K562 (cell line): ENCODE measurements around the gene USP49. TPM values are rescaled to one million over a fixed set of nuclear protein-coding genes. Genes with fewer than 3 reads are reported as not detected.

Source experiments
- ARID2 ChIP-seq: fragments of 450-650 bp; IDR thresholded peaks from 2 replicates; pipeline ENCODE4 v1.6.1; 2017; ENCODE audit warnings: antibody characterized with exemption, mild to moderate bottlenecking
- CBX2 ChIP-seq: fragments of 200-600 bp; sonication (generic); IDR thresholded peaks from one replicate; pipeline ENCODE4 v1.6.1; 2012; ENCODE audit warnings: mild to moderate bottlenecking, low read length, inconsistent platforms; ENCODE audit not compliant: insufficient read depth, poor library complexity, severe bottlenecking
- CCAR2 ChIP-seq: fragments of 200-400 bp; formaldehyde crosslinking; IDR thresholded peaks from 2 replicates; pipeline ENCODE4 v1.6.1; 2017; ENCODE audit warnings: mild to moderate bottlenecking, low read depth, low read length
- IFI16 ChIP-seq: fragments of 250-450 bp; sonication (Bioruptor Pico); IDR thresholded peaks from 2 replicates; pipeline ENCODE4 v2.1.2; 2022; ENCODE audit warnings: mild to moderate bottlenecking, inconsistent platforms
- JUND ChIP-seq, 2 experiments: IDR thresholded peaks; 2 replicates in 1 of 2; 3 replicates in 1 of 2; pipeline ENCODE4 v1.6.1; 2011; ENCODE audit warnings: borderline replicate concordance in 2 of 2, low read depth in 2 of 2, low read length in 2 of 2, improper control_type of control experiment in 1 of 2, missing biosample characterization in 1 of 2, missing genetic modification characterization in 1 of 2, missing genetic modification reagents in 1 of 2
- NCOA6 ChIP-seq: fragments of 450-650 bp; IDR thresholded peaks from 2 replicates; pipeline ENCODE4 v1.6.1; 2017; ENCODE audit warnings: mild to moderate bottlenecking
- NFIX ChIP-seq: fragments of 250-450 bp; sonication (Bioruptor Pico); IDR thresholded peaks from 2 replicates; pipeline ENCODE4 v1.4.0; 2020; ENCODE audit warnings: low read depth, mild to moderate bottlenecking, moderate library complexity
- SAFB2 ChIP-seq: fragments of 200-400 bp; formaldehyde crosslinking; IDR thresholded peaks from 2 replicates; pipeline ENCODE4 v1.6.1; 2018; ENCODE audit warnings: borderline replicate concordance, low read length, low read depth, moderate library complexity; ENCODE audit not compliant: severe bottlenecking
- ZNF134 ChIP-seq: fragments of 250-450 bp; sonication (Bioruptor Pico); conservative IDR thresholded peaks from 2 replicates; pipeline ENCODE4 v1.4.0; 2020
- polyA plus RNA-seq, 8 experiments: library from polyadenylated mRNA; depleted of rRNA in 4 of 8; stranded (reverse) in 5 of 8; unstranded in 3 of 8; fragments of >200 nt; fragmentation: Nextera tagmentation in 2 of 8; fragmentation: Illumina TruSeq in 1 of 8; extraction: Ambion mirVana in 2 of 8; extraction: Trizol in 1 of 8; gene quantifications; 2 replicates each; pipeline versions ENCODE4 v1.2.1 to v1.2.3, GENCODE V29; 2011 to 2014; ENCODE audit warnings: inconsistent platforms in 1 of 8, missing spikeins in 1 of 8
- total RNA-seq, 7 experiments: library from RNA; depleted of rRNA in 6 of 7; stranded (reverse); fragments of >200 nt in 6 of 7; fragmentation: Illumina TruSeq in 2 of 7; extraction: Trizol in 2 of 7; gene quantifications; 2 replicates each; pipeline versions ENCODE4 v1.2.1 to v1.2.3, GENCODE V29; 2011 to 2021; ENCODE audit warnings: low replicate concordance in 1 of 7
- TF ChIP-seq, protein P1 (sequence below): fragments of 250-450 bp; sonication (Bioruptor Pico); IDR thresholded peaks from 2 replicates; pipeline ENCODE4 v1.4.0; 2020; ENCODE audit warnings: mild to moderate bottlenecking, moderate library complexity
- TF ChIP-seq, protein P2 (sequence below): fragments of 250-450 bp; sonication (Bioruptor Pico); IDR thresholded peaks from 2 replicates; pipeline ENCODE4 v1.5.0; 2021
- TF ChIP-seq, protein P3 (sequence below): fragments of 450-650 bp; formaldehyde crosslinking; IDR thresholded peaks from 2 replicates; pipeline ENCODE4 v1.4.0; 2020; ENCODE audit warnings: mild to moderate bottlenecking, mixed read lengths
- TF ChIP-seq, protein P4 (sequence below): sonication (generic); formaldehyde crosslinking; IDR thresholded peaks from 2 replicates; pipeline ENCODE4 v1.8.1; 2023; ENCODE audit warnings: missing genetic modification reagents, mild to moderate bottlenecking, borderline replicate concordance

The USP49 gene
- total and polyA plus RNA-seq, 9 of the 15 experiments (the other 6 are each of a cell fraction or from before 2014, with no cell fraction given): 1.0 to 9.9 (median 6.5) TPM

DNA sequence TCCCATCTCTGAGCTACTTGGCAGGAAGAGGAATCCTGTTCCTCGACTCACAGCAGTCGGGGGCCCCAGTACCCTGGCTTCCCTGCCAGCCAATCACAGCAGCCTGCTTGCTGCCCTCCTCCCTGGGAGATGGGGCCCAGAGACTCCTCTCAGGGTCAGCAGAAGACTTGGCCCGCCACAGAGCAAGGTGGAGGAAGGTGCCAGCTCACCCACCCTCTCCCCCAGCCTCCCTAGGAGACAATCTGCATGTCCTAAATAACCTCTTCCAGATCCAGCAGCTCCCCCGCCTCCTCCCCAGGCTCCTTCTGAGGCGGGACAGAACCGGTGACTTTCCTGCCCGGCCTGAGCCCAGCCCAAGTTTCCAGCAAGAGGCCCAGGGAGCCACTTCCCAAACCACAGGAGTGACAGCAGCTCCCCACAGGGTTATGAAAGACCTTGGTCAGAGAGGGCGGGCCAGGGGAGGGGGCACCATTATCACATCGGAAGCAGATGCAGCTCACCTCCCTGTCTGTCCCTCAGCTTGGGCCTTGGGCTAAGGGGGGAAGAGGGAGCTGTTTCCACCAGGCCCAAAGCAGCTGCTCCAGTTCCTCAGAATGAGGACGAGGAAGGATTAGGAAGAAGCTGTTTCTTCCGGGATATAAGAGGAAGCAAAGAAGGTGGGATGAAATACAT, 44.1 kb upstream of the USP49 start (continued):
- TF ChIP-seq, protein P1, sequence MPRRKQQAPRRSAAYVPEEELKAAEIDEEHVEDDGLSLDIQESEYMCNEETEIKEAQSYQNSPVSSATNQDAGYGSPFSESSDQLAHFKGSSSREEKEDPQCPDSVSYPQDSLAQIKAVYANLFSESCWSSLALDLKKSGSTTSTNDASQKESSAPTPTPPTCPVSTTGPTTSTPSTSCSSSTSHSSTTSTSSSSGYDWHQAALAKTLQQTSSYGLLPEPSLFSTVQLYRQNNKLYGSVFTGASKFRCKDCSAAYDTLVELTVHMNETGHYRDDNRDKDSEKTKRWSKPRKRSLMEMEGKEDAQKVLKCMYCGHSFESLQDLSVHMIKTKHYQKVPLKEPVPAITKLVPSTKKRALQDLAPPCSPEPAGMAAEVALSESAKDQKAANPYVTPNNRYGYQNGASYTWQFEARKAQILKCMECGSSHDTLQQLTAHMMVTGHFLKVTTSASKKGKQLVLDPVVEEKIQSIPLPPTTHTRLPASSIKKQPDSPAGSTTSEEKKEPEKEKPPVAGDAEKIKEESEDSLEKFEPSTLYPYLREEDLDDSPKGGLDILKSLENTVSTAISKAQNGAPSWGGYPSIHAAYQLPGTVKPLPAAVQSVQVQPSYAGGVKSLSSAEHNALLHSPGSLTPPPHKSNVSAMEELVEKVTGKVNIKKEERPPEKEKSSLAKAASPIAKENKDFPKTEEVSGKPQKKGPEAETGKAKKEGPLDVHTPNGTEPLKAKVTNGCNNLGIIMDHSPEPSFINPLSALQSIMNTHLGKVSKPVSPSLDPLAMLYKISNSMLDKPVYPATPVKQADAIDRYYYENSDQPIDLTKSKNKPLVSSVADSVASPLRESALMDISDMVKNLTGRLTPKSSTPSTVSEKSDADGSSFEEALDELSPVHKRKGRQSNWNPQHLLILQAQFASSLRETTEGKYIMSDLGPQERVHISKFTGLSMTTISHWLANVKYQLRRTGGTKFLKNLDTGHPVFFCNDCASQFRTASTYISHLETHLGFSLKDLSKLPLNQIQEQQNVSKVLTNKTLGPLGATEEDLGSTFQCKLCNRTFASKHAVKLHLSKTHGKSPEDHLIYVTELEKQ (CRISPR knock-in tag): no peak
- TF ChIP-seq NFIX: no peak
- TF ChIP-seq ZNF134 (CRISPR knock-in tag): 0 out of 2 replicates have a peak, but pooled peaks have one; percentile 35
- no peak for TF ChIP-seq NCOA6
- TF ChIP-seq, protein P2, sequence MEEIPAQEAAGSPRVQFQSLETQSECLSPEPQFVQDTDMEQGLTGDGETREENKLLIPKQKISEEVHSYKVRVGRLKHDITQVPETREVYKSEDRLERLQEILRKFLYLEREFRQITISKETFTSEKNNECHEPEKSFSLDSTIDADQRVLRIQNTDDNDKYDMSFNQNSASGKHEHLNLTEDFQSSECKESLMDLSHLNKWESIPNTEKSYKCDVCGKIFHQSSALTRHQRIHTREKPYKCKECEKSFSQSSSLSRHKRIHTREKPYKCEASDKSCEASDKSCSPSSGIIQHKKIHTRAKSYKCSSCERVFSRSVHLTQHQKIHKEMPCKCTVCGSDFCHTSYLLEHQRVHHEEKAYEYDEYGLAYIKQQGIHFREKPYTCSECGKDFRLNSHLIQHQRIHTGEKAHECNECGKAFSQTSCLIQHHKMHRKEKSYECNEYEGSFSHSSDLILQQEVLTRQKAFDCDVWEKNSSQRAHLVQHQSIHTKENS (CRISPR knock-in tag): no peak
- no peak for TF ChIP-seq CBX2
- TF ChIP-seq ARID2: no peak
- TF ChIP-seq IFI16 (CRISPR knock-in tag): no peak
- TF ChIP-seq, protein P3, sequence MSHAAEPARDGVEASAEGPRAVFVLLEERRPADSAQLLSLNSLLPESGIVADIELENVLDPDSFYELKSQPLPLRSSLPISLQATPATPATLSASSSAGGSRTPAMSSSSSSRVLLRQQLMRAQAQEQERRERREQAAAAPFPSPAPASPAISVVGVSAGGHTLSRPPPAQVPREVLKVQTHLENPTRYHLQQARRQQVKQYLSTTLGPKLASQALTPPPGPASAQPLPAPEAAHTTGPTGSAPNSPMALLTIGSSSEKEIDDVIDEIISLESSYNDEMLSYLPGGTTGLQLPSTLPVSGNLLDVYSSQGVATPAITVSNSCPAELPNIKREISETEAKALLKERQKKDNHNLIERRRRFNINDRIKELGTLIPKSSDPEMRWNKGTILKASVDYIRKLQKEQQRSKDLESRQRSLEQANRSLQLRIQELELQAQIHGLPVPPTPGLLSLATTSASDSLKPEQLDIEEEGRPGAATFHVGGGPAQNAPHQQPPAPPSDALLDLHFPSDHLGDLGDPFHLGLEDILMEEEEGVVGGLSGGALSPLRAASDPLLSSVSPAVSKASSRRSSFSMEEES (CRISPR knock-in tag): no peak
- TF ChIP-seq, protein P4, sequence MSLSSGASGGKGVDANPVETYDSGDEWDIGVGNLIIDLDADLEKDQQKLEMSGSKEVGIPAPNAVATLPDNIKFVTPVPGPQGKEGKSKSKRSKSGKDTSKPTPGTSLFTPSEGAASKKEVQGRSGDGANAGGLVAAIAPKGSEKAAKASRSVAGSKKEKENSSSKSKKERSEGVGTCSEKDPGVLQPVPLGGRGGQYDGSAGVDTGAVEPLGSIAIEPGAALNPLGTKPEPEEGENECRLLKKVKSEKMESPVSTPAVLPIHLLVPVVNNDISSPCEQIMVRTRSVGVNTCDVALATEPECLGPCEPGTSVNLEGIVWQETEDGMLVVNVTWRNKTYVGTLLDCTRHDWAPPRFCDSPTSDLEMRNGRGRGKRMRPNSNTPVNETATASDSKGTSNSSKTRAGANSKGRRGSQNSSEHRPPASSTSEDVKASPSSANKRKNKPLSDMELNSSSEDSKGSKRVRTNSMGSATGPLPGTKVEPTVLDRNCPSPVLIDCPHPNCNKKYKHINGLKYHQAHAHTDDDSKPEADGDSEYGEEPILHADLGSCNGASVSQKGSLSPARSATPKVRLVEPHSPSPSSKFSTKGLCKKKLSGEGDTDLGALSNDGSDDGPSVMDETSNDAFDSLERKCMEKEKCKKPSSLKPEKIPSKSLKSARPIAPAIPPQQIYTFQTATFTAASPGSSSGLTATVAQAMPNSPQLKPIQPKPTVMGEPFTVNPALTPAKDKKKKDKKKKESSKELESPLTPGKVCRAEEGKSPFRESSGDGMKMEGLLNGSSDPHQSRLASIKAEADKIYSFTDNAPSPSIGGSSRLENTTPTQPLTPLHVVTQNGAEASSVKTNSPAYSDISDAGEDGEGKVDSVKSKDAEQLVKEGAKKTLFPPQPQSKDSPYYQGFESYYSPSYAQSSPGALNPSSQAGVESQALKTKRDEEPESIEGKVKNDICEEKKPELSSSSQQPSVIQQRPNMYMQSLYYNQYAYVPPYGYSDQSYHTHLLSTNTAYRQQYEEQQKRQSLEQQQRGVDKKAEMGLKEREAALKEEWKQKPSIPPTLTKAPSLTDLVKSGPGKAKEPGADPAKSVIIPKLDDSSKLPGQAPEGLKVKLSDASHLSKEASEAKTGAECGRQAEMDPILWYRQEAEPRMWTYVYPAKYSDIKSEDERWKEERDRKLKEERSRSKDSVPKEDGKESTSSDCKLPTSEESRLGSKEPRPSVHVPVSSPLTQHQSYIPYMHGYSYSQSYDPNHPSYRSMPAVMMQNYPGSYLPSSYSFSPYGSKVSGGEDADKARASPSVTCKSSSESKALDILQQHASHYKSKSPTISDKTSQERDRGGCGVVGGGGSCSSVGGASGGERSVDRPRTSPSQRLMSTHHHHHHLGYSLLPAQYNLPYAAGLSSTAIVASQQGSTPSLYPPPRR (CRISPR knock-in tag): no peak
- TF ChIP-seq JUND (IDR thresholded peaks at IDR 0.05; ENCODE audit: borderline replicate concordance, low read depth, low read length): peak; percentile 80; the same call in 1 of the 2 replicates
- peak; percentile 73; the same call in 1 of the 3 replicates for TF ChIP-seq JUND (tag; IDR thresholded peaks at IDR 0.05; ENCODE audit: borderline replicate concordance, low read depth, low read length)
- no peak for TF ChIP-seq SAFB2
- TF ChIP-seq CCAR2: no peak
